SU-DHL-6 (cell line): ENCODE data around the gene SCAPER.

ENCODE experiments used
- H2AFZ ChIP-seq: fragments of 200-600 bp; sonication (generic); 2 replicates; pipeline ENCODE4 v1.6.1; 2014; ENCODE audit warnings: low read depth, mild to moderate bottlenecking, moderate library complexity, mixed read lengths, antibody characterized with exemption, low read length; ENCODE audit not compliant: severe bottlenecking
- H3F3A ChIP-seq: fragments of 200-600 bp; shearing (Covaris generic); 2 replicates; pipeline ENCODE4 v1.6.0; 2016; ENCODE audit warnings: antibody characterized with exemption, mild to moderate bottlenecking; ENCODE audit not compliant: insufficient read depth
- H3K27ac ChIP-seq: fragments of 200-600 bp; sonication (generic); 2 replicates; pipeline ENCODE4 v1.5.1; 2016; ENCODE audit warnings: low read depth, mild to moderate bottlenecking, low read length, moderate library complexity, mixed read lengths
- H3K27me3 ChIP-seq: fragments of 200-600 bp; sonication (generic), shearing (Covaris generic); 2 replicates; pipeline ENCODE4 v1.6.0; 2014; ENCODE audit warnings: mild to moderate bottlenecking, low read length
- H3K36me3 ChIP-seq: fragments of 200-600 bp; sonication (generic); 2 replicates; pipeline ENCODE4 v1.6.1; 2014; ENCODE audit warnings: mild to moderate bottlenecking, low read length, mixed read lengths
- H3K4me2 ChIP-seq: fragments of 300-600, 200-600 bp; shearing (Covaris generic), sonication (generic); 2 replicates; pipeline ENCODE4 v1.6.0; 2014; ENCODE audit warnings: low read length, low read depth, mild to moderate bottlenecking; ENCODE audit not compliant: poor library complexity, severe bottlenecking
- H3K4me3 ChIP-seq: fragments of 200-600 bp; sonication (generic); 2 replicates; pipeline ENCODE4 v1.5.1; 2014; ENCODE audit warnings: antibody characterized with exemption, low read length, mild to moderate bottlenecking, mixed read lengths; ENCODE audit not compliant: insufficient read depth, poor library complexity, severe bottlenecking
- H3K79me2 ChIP-seq: fragments of 200-600 bp; sonication (generic); 2 replicates; pipeline ENCODE4 v1.6.1; 2014; ENCODE audit warnings: mild to moderate bottlenecking, low read length, moderate library complexity; ENCODE audit not compliant: insufficient read depth
- H3K9ac ChIP-seq: fragments of 200-600 bp; sonication (generic); 2 replicates; pipeline ENCODE4 v1.7.0; 2014; ENCODE audit warnings: mild to moderate bottlenecking, low read length
- H3K9me2 ChIP-seq: fragments of 200-600 bp; sonication (generic); replicated peaks from 2 replicates; pipeline ENCODE4 v1.6.1; 2014; ENCODE audit warnings: low read length; ENCODE audit not compliant: insufficient read depth
- H3K9me3 ChIP-seq: fragments of 200-600 bp; sonication (generic); 2 replicates; pipeline ENCODE4 v1.6.1; 2014; ENCODE audit warnings: low read length, mixed read lengths; ENCODE audit not compliant: insufficient read depth
- H4K20me1 ChIP-seq: fragments of 200-600 bp; sonication (generic); 2 replicates; pipeline ENCODE4 v1.6.1; 2014; ENCODE audit warnings: low read depth, mild to moderate bottlenecking, antibody characterized with exemption, low read length, moderate library complexity, mixed read lengths
- CTCF ChIP-seq: fragments of 200-600 bp; sonication (generic); IDR thresholded peaks from one replicate; pipeline ENCODE4 v1.5.1; 2017; ENCODE audit warnings: antibody characterized with exemption, mild to moderate bottlenecking, low read length, moderate library complexity; ENCODE audit not compliant: insufficient read depth, poor library complexity, severe bottlenecking
- EZH2phosphoT487 ChIP-seq: fragments of 200-600 bp; sonication (generic), shearing (Covaris generic); conservative IDR thresholded peaks from 2 replicates; pipeline ENCODE4 v1.6.1; 2018; ENCODE audit warnings: mild to moderate bottlenecking, antibody characterized with exemption, low read length, moderate library complexity, mixed read lengths

SCAPER gene

DNA sequence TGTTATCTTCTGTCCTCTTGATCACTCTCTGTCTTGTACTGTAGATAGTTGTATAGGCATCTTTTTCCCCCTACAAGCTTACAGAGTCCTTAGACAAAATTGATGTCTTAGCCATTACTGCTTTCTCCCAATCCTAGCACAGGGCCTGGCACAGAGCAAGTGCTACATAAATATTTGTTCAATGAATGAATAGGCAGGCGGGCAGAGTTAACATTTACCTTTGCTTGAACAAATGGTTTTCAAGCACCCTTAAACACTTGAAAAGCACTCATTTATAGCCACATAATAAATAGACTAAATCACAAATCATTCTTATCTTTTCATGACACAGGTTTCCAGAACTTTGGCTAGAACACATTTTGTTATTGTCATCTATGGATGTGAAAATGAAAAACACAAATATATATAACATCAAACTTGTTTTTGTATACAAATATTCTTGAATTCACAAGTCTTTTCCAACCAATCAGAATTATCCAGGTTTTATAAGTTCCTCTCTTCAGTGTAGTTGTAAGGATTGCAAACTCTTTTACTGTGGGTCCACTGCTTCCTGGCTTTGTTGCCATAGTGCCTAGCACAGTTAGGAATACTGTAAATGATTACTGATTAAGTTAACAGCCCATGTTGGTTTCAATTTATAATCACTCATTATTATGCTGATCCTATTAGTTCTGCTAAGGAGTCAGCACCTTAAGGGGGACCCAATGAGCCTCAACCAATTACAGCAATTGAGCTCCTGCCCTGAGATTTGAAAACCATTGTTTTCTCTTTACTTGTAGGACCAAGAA, 506.6 kb downstream of the SCAPER start:
- Histone ChIP-seq H3K9me2 (no peaks in the 10 kb centered on the region), H4K20me1 (no peaks in the 10 kb centered on the region), H3K4me2 (no peak overlapping the region), H3F3A (no peaks in the 10 kb centered on the region), H3K79me2 (no peaks in the 10 kb centered on the region), H3K4me3 (no peak overlapping the region), H3K9ac (no peak overlapping the region), H3K27ac (no peak overlapping the region), H3K36me3 (no peaks in the 10 kb centered on the region), H3K9me3 (no peaks in the 10 kb centered on the region), H2AFZ (no peak overlapping the region), H3K27me3 (no peaks in the 10 kb centered on the region)
- TF ChIP-seq CTCF, result no peak
- no peak for TF ChIP-seq EZH2phosphoT487

- H2AFZ ChIP-seq, result no peak overlapping the region
- H3K27me3 ChIP-seq, result no peaks in the 10 kb centered on the region
- no peaks in the 10 kb centered on the region for H4K20me1 ChIP-seq
- H3K79me2 ChIP-seq, result no peaks in the 10 kb centered on the region
- no peak overlapping the region for H3K4me3 ChIP-seq
- TF ChIP-seq CTCF (no peak), EZH2phosphoT487 (no peak)
- H3K9me2 ChIP-seq, result no peaks in the 10 kb centered on the region
- no peaks in the 10 kb centered on the region for H3F3A ChIP-seq
- H3K9ac ChIP-seq, result no peak overlapping the region
- H3K36me3 ChIP-seq, result no peaks in the 10 kb centered on the region
- H3K9me3 ChIP-seq, result no peaks in the 10 kb centered on the region
- H3K4me2 ChIP-seq, result no peak overlapping the region
- no peak overlapping the region for H3K27ac ChIP-seq
Observed at GRCh38 chr15:76393614-76394013, 511.5 kb downstream of the SCAPER start.

- Histone ChIP-seq H2AFZ (no peak overlapping the region), H3K9me2 (no peaks in the 10 kb centered on the region), H3K27ac (no peak overlapping the region), H3F3A (no peaks in the 10 kb centered on the region), H3K9me3 (no peaks in the 10 kb centered on the region), H3K79me2 (no peaks in the 10 kb centered on the region), H3K36me3 (no peaks in the 10 kb centered on the region), H4K20me1 (no peaks in the 10 kb centered on the region), H3K4me3 (no peak overlapping the region), H3K9ac (no peak overlapping the region), H3K4me2 (no peak overlapping the region), H3K27me3 (no peaks in the 10 kb centered on the region)
- TF ChIP-seq EZH2phosphoT487 (no peak), CTCF (no peak)
Observed at GRCh38 chr15:76391847-76392246, 513.3 kb downstream of the SCAPER start.
